Measurements from ENCODE around the gene ME1. TPM values are rescaled to one million over a fixed set of nuclear protein-coding genes. Genes with fewer than 3 reads are reported as not detected.

The ME1 gene
- total RNA-seq, 5 donors from 2014 or later (not counting 1 experiment from before 2014, with no cell fraction given), result 0.10 to 1.0 (median 0.88) TPM

- H3K9me3 Mint-ChIP-seq, result no peaks in the 10 kb centered on the region
- Histone ChIP-seq H3K4me3 (ENCODE audit: control insufficient read depth in 1 of 2, extremely low read depth in 1 of 2, low read length in 1 of 2) (no peak overlapping the region), H3K27ac (ENCODE audit: low read length) (no peak overlapping the region), H3K9me3 (no peaks in the 10 kb centered on the region), H3K4me1 (ENCODE audit: control insufficient read depth in 1 of 2, extremely low read depth in 1 of 2, insufficient read depth in 2 of 2, low read length in 2 of 2) (no peaks in the 10 kb centered on the region), H3K27me3 (replicated peaks in 1 of 2; ENCODE audit: control insufficient read depth in 2 of 2, extremely low read depth in 1 of 2, insufficient read depth in 2 of 2, low read length in 1 of 2) (no peaks in the 10 kb centered on the region), H3K36me3 (ENCODE audit: control insufficient read depth in 2 of 2, extremely low read depth in 1 of 2, insufficient read depth in 1 of 2, low read length in 1 of 2) (no peaks in the 10 kb centered on the region)
- no peak overlapping the region for H3K4me3 Mint-ChIP-seq
- no peaks in the 10 kb centered on the region for H3K4me1 Mint-ChIP-seq
- ATAC-seq (replicated peaks in 1 of 4), result no peak
- peaks cover 0 to 3% of the 10 kb centered on the region in 2 donors for H3K27me3 Mint-ChIP-seq
- CTCF ChIA-PET, result no interaction called here
- DNase-seq, result no peak
- H3K27ac Mint-ChIP-seq, result no peak overlapping the region
- no CpG with 5 or more reads among the region's 3 CpGs for WGBS (ENCODE audit: insufficient coverage)
- no peaks in the 10 kb centered on the region for H3K36me3 Mint-ChIP-seq
- POLR2A ChIA-PET, result no interaction called here
Observed at GRCh38 chr6:83385473-83385872, 45.4 kb downstream of the ME1 start.

GRCh38 chr6:83384751-83385150, 46.1 kb downstream of the ME1 start:
- POLR2A ChIA-PET, result no interaction called here
- no peaks in the 10 kb centered on the region for H3K4me1 ChIP-seq (ENCODE audit: control insufficient read depth in 1 of 2, extremely low read depth in 1 of 2, insufficient read depth in 2 of 2, low read length in 2 of 2)
- no peak for DNase-seq

GRCh38 chr6:83381949-83382348, 48.9 kb downstream of the ME1 start:
- Histone ChIP-seq H3K9me3 (no peaks in the 10 kb centered on the region), H3K27ac (ENCODE audit: low read length) (no peak overlapping the region), H3K4me1 (ENCODE audit: control insufficient read depth in 1 of 2, extremely low read depth in 1 of 2, insufficient read depth in 2 of 2, low read length in 2 of 2) (no peaks in the 10 kb centered on the region), H3K27me3 (replicated peaks in 1 of 2; ENCODE audit: control insufficient read depth in 2 of 2, extremely low read depth in 1 of 2, insufficient read depth in 2 of 2, low read length in 1 of 2) (no peaks in the 10 kb centered on the region), H3K4me3 (ENCODE audit: control insufficient read depth in 1 of 2, extremely low read depth in 1 of 2, low read length in 1 of 2) (no peak overlapping the region), H3K36me3 (ENCODE audit: control insufficient read depth in 2 of 2, extremely low read depth in 1 of 2, insufficient read depth in 1 of 2, low read length in 1 of 2) (no peaks in the 10 kb centered on the region)
- CTCF ChIA-PET, result no interaction called here
- Mint-ChIP-seq H3K4me1 (no peaks in the 10 kb centered on the region), H3K4me3 (no peak overlapping the region), H3K36me3 (no peaks in the 10 kb centered on the region), H3K27ac (no peak overlapping the region), H3K27me3 (no peaks in the 10 kb centered on the region), H3K9me3 (no peaks in the 10 kb centered on the region)
- 100% methylated on average over 1 of the region's 2 CpGs for WGBS (ENCODE audit: insufficient coverage)
- POLR2A ChIA-PET, result no interaction called here
- ATAC-seq (replicated peaks in 1 of 4) (no peak), DNase-seq (no peak)

More at GRCh38 chr6:83384751-83385150, 46.1 kb downstream of the ME1 start:
- CTCF ChIA-PET, result no interaction called here
- Mint-ChIP-seq H3K27me3 (peaks cover 0 to 3% of the 10 kb centered on the region in 2 donors), H3K9me3 (no peaks in the 10 kb centered on the region), H3K36me3 (no peaks in the 10 kb centered on the region), H3K4me3 (no peak overlapping the region), H3K4me1 (no peaks in the 10 kb centered on the region), H3K27ac (no peak overlapping the region)
- no peak for ATAC-seq (replicated peaks in 1 of 4)
- Histone ChIP-seq H3K9me3 (no peaks in the 10 kb centered on the region), H3K27ac (ENCODE audit: low read length) (no peak overlapping the region), H3K36me3 (ENCODE audit: control insufficient read depth in 2 of 2, extremely low read depth in 1 of 2, insufficient read depth in 1 of 2, low read length in 1 of 2) (no peaks in the 10 kb centered on the region), H3K4me3 (ENCODE audit: control insufficient read depth in 1 of 2, extremely low read depth in 1 of 2, low read length in 1 of 2) (no peak overlapping the region), H3K27me3 (replicated peaks in 1 of 2; ENCODE audit: control insufficient read depth in 2 of 2, extremely low read depth in 1 of 2, insufficient read depth in 2 of 2, low read length in 1 of 2) (no peaks in the 10 kb centered on the region)

- Histone ChIP-seq H3K4me3 (ENCODE audit: control insufficient read depth in 1 of 2, extremely low read depth in 1 of 2, low read length in 1 of 2) (no peak overlapping the region), H3K27ac (ENCODE audit: low read length) (no peak overlapping the region), H3K27me3 (replicated peaks in 1 of 2; ENCODE audit: control insufficient read depth in 2 of 2, extremely low read depth in 1 of 2, insufficient read depth in 2 of 2, low read length in 1 of 2) (no peaks in the 10 kb centered on the region), H3K36me3 (ENCODE audit: control insufficient read depth in 2 of 2, extremely low read depth in 1 of 2, insufficient read depth in 1 of 2, low read length in 1 of 2) (no peaks in the 10 kb centered on the region), H3K4me1 (ENCODE audit: control insufficient read depth in 1 of 2, extremely low read depth in 1 of 2, insufficient read depth in 2 of 2, low read length in 2 of 2) (no peaks in the 10 kb centered on the region), H3K9me3 (no peaks in the 10 kb centered on the region)
- Mint-ChIP-seq H3K4me1 (no peaks in the 10 kb centered on the region), H3K9me3 (peaks cover 0 to under 1% (median under 1%) of the 10 kb centered on the region in 3 donors), H3K27ac (no peak overlapping the region), H3K36me3 (no peaks in the 10 kb centered on the region), H3K27me3 (peaks cover 0 to under 1% of the 10 kb centered on the region in 2 donors), H3K4me3 (no peak overlapping the region)
- ATAC-seq (replicated peaks in 1 of 4) (no peak), DNase-seq (no peak)
- ChIA-PET CTCF (no interaction called here), POLR2A (no interaction called here)
Observed at GRCh38 chr6:83378621-83379388, 52.0 kb downstream of the ME1 start.

- Histone ChIP-seq H3K27ac (ENCODE audit: low read length) (no peak overlapping the region), H3K27me3 (replicated peaks in 1 of 2; ENCODE audit: control insufficient read depth in 2 of 2, extremely low read depth in 1 of 2, insufficient read depth in 2 of 2, low read length in 1 of 2) (no peaks in the 10 kb centered on the region), H3K4me1 (ENCODE audit: control insufficient read depth in 1 of 2, extremely low read depth in 1 of 2, insufficient read depth in 2 of 2, low read length in 2 of 2) (no peaks in the 10 kb centered on the region), H3K4me3 (ENCODE audit: control insufficient read depth in 1 of 2, extremely low read depth in 1 of 2, low read length in 1 of 2) (no peak overlapping the region), H3K36me3 (ENCODE audit: control insufficient read depth in 2 of 2, extremely low read depth in 1 of 2, insufficient read depth in 1 of 2, low read length in 1 of 2) (no peaks in the 10 kb centered on the region), H3K9me3 (no peaks in the 10 kb centered on the region)
- no peaks in the 10 kb centered on the region for H3K36me3 Mint-ChIP-seq
- no peak overlapping the region for H3K4me3 Mint-ChIP-seq
- no peak for DNase-seq
- POLR2A ChIA-PET, result no interaction called here
- H3K27ac Mint-ChIP-seq, result no peak overlapping the region
- peaks cover 0 to 3% of the 10 kb centered on the region in 2 donors for H3K27me3 Mint-ChIP-seq
- WGBS (ENCODE audit: insufficient coverage), result no CpG with 5 or more reads among the region's 3 CpGs
- ATAC-seq (replicated peaks in 1 of 4), result no peak
- H3K9me3 Mint-ChIP-seq, result peaks cover 0 to 3% (median 3%) of the 10 kb centered on the region in 3 donors
- H3K4me1 Mint-ChIP-seq, result no peaks in the 10 kb centered on the region
- CTCF ChIA-PET, result no interaction called here
Observed at GRCh38 chr6:83371423-83371822, 59.4 kb downstream of the ME1 start.

- Histone ChIP-seq H3K4me3 (ENCODE audit: control insufficient read depth in 1 of 2, extremely low read depth in 1 of 2, low read length in 1 of 2) (no peak overlapping the region), H3K27ac (ENCODE audit: low read length) (no peak overlapping the region), H3K27me3 (replicated peaks in 1 of 2; ENCODE audit: control insufficient read depth in 2 of 2, extremely low read depth in 1 of 2, insufficient read depth in 2 of 2, low read length in 1 of 2) (no peaks in the 10 kb centered on the region), H3K36me3 (ENCODE audit: control insufficient read depth in 2 of 2, extremely low read depth in 1 of 2, insufficient read depth in 1 of 2, low read length in 1 of 2) (no peaks in the 10 kb centered on the region), H3K4me1 (ENCODE audit: control insufficient read depth in 1 of 2, extremely low read depth in 1 of 2, insufficient read depth in 2 of 2, low read length in 2 of 2) (no peaks in the 10 kb centered on the region), H3K9me3 (no peaks in the 10 kb centered on the region)
- Mint-ChIP-seq H3K27ac (no peak overlapping the region), H3K9me3 (peaks cover 0 to 3% (median 3%) of the 10 kb centered on the region in 3 donors), H3K4me1 (no peaks in the 10 kb centered on the region), H3K27me3 (peaks cover 0 to 7% of the 10 kb centered on the region in 2 donors), H3K36me3 (no peaks in the 10 kb centered on the region), H3K4me3 (no peak overlapping the region)
- no peak for DNase-seq
- WGBS (ENCODE audit: insufficient coverage), result no CpG with 5 or more reads among the region's 3 CpGs
- ChIA-PET CTCF (no interaction called here), POLR2A (no interaction called here)
- no peak for ATAC-seq (replicated peaks in 1 of 4)
Observed at GRCh38 chr6:83370567-83370966, 60.3 kb downstream of the ME1 start.

- Mint-ChIP-seq H3K27me3 (peaks cover 0 to 7% of the 10 kb centered on the region in 2 donors), H3K9me3 (peaks cover 0 to 3% (median 3%) of the 10 kb centered on the region in 3 donors), H3K27ac (no peak overlapping the region), H3K36me3 (no peaks in the 10 kb centered on the region), H3K4me1 (no peaks in the 10 kb centered on the region), H3K4me3 (no peak overlapping the region)
- CTCF ChIA-PET, result no interaction called here
- no CpG with 5 or more reads among the region's 3 CpGs for WGBS (ENCODE audit: insufficient coverage)
- Histone ChIP-seq H3K27ac (ENCODE audit: low read length) (no peak overlapping the region), H3K36me3 (ENCODE audit: control insufficient read depth in 2 of 2, extremely low read depth in 1 of 2, insufficient read depth in 1 of 2, low read length in 1 of 2) (no peaks in the 10 kb centered on the region), H3K4me1 (ENCODE audit: control insufficient read depth in 1 of 2, extremely low read depth in 1 of 2, insufficient read depth in 2 of 2, low read length in 2 of 2) (no peaks in the 10 kb centered on the region), H3K9me3 (no peaks in the 10 kb centered on the region), H3K27me3 (replicated peaks in 1 of 2; ENCODE audit: control insufficient read depth in 2 of 2, extremely low read depth in 1 of 2, insufficient read depth in 2 of 2, low read length in 1 of 2) (no peaks in the 10 kb centered on the region), H3K4me3 (ENCODE audit: control insufficient read depth in 1 of 2, extremely low read depth in 1 of 2, low read length in 1 of 2) (no peak overlapping the region)
- POLR2A ChIA-PET, result no interaction called here
- DNase-seq (no peak), ATAC-seq (replicated peaks in 1 of 4) (no peak)
Observed at GRCh38 chr6:83369692-83370091, 61.2 kb downstream of the ME1 start.

Measured in T-cell (primary cell).